ENCODE data around the gene PADI2. TPM values are rescaled to one million over a fixed set of nuclear protein-coding genes. Genes with fewer than 3 reads are reported as not detected.
A peak's percentile ranks its signal among the peaks of the same experiment; 100 is the strongest.

Gene PADI2
- total and polyA plus RNA-seq, 2 of the 8 experiments (the other 6 are each of a cell fraction or from before 2014, with no cell fraction given) = 1.6 to 7.5 TPM

DNA sequence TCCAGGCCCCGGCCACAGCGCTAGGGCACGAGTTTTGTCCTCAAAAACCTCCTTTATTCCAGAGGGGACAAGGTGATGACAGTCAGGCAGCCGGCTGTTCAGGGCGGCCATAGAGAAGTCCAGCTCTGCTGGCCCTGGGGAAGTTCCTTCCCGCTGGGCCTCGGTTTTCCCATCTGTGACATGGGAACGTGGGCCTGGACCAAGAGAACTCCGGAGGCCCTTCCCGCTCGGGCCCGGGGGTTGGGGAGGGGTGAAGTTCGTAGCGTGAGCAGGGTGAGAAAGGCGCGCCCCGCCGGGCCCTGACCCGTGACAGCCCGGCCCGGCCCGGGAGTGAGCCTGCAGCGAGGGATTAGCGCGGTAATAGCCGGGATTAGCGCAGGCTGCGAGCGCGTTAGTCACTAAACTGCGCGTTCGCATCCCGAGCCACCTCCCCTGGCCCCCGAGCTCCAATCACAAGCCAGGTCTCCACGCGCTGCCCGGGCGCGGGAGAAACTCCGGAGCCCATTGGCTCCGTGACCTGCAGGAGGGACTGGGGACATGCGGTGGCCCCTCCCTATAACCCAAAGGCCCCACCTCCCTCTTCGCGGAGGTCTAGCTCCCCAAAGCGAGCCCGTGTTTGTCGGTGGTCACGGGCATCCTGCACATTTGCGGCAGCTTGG, 29.8 kb upstream of the PADI2 start:
- Histone ChIP-seq H4K5ac (ENCODE audit: insufficient read length, low read depth, low read length) (no peak overlapping the region), H2BK12ac (ENCODE audit: low read depth, low read length) (no peak overlapping the region), H2BK120ac (replicated peaks; ENCODE audit: low read depth, low read length) (no peak overlapping the region), H3K36me3 (ENCODE audit: control insufficient read depth in 2 of 4, insufficient read depth in 4 of 4, low read length in 3 of 4) (no peaks in the 10 kb centered on the region), H3K4me2 (ENCODE audit: insufficient read depth in 1 of 2, low read depth in 2 of 2, low read length in 2 of 2) (no peak overlapping the region), H3K14ac (ENCODE audit: insufficient read length) (no peak overlapping the region), H2BK20ac (ENCODE audit: low read length) (no peak overlapping the region), H4K91ac (replicated peaks; ENCODE audit: insufficient read length, low read length) (no peak overlapping the region), H3K4me3 (ENCODE audit: extremely low read depth in 1 of 4, insufficient read depth in 2 of 4, low read depth in 3 of 4, low read length in 4 of 4) (no peak overlapping the region), H2BK5ac (ENCODE audit: low read depth, low read length) (no peak overlapping the region), H3K4me1 (replicated peaks in 1 of 4; ENCODE audit: control insufficient read depth in 3 of 4, insufficient read depth in 4 of 4, low read length in 3 of 4) (no peaks in the 10 kb centered on the region; a peak in 1 of 7 replicates), H2AFZ (ENCODE audit: low read length) (no peak overlapping the region), H3K9ac (replicated peaks in 1 of 4; ENCODE audit: extremely low read depth in 1 of 4, low read depth in 3 of 4, low read length in 3 of 4) (no peak overlapping the region), H2AK5ac (ENCODE audit: low read depth, low read length) (no peak overlapping the region), H2BK15ac (ENCODE audit: low read length) (no peak overlapping the region), H4K20me1 (replicated peaks in 1 of 2; ENCODE audit: control insufficient read depth in 1 of 2, insufficient read depth in 2 of 2, low read length in 2 of 2) (no peaks in the 10 kb centered on the region), H3K18ac (ENCODE audit: extremely low read depth, low read length) (no peak overlapping the region), H3K27ac (ENCODE audit: low read depth, low read length) (no peak overlapping the region), H3K4ac (replicated peaks; ENCODE audit: insufficient read length, low read depth, low read length) (no peak overlapping the region), H3K56ac (replicated peaks; ENCODE audit: insufficient read length, low read depth, low read length) (no peak overlapping the region), H3K79me1 (ENCODE audit: low read depth, low read length) (no peaks in the 10 kb centered on the region), H3K23ac (ENCODE audit: insufficient read length) (no peak overlapping the region), H3K9me3 (ENCODE audit: insufficient read depth in 2 of 2, low read depth in 1 of 2, low read length in 1 of 2) (peaks cover 7 to 11% of the 10 kb centered on the region in 2 experiments), H3K27me3 (replicated peaks in 1 of 4; ENCODE audit: control insufficient read depth in 3 of 4, extremely low read depth in 1 of 4, insufficient read depth in 3 of 4, low read length in 3 of 4) (no peaks in the 10 kb centered on the region), H3K23me2 (ENCODE audit: low read depth, low read length) (no peaks in the 10 kb centered on the region), H4K8ac (ENCODE audit: extremely low read depth, insufficient read depth, low read length) (no peak overlapping the region), H3K79me2 (ENCODE audit: control insufficient read depth in 1 of 2, insufficient read depth in 2 of 2, low read length in 2 of 2) (no peaks in the 10 kb centered on the region)
- FAIRE-seq (no peak), DNase-seq (ENCODE audit: low read depth in 1 of 2, low spot score in 2 of 2) (no peak)
- ChIA-PET CTCF (ENCODE audit: partially characterized antibody) (interaction anchor here (0.5 to 1.5 kb wide), 5 partner anchors 18 to 654 kb away, joined by 3 to 8 read pairs (median 3); no protein-coding TSS in a partner anchor), POLR2A (ENCODE audit: partially characterized antibody) (no interaction called here)
- peak; percentile 81 for TF ChIP-seq KDM1A (IDR thresholded peaks at IDR 0.05; ENCODE audit: borderline replicate concordance, low read length)
- no peak for TF ChIP-seq EZH2 (IDR thresholded peaks at IDR 0.05; ENCODE audit: low read depth, low read length, severe bottlenecking)
- no peak for TF ChIP-seq RFX5 (IDR thresholded peaks at IDR 0.05; ENCODE audit: borderline replicate concordance, low read depth, low read length)
- WGBS, 2 experiments (ENCODE audit: extremely low coverage in 1 of 2, insufficient coverage in 1 of 2, insufficient read length in 1 of 2, insufficient replicate concordance in 2 of 2, low coverage in 1 of 2, low lambda C conversion rate in 2 of 2, missing lambda C conversion rate in 1 of 2) = 94% methylated on average over 47 of the region's 50 CpGs; no CpG with 5 or more reads in 1 of the 2 experiments
